22Rv1 (cell line): ENCODE data around the gene MPC1L.

Experiments used
- ZFX ChIP-seq: fragments of 450-650 bp; IDR thresholded peaks from 2 replicates; pipeline ENCODE4 v1.6.1; 2017; ENCODE audit warnings: antibody characterized with exemption, borderline replicate concordance
- TF ChIP-seq, protein P1 (sequence below): fragments of 450-650 bp; IDR thresholded peaks from 2 replicates; pipeline ENCODE4 v1.5.1; 2017; ENCODE audit warnings: mild to moderate bottlenecking

DNA sequence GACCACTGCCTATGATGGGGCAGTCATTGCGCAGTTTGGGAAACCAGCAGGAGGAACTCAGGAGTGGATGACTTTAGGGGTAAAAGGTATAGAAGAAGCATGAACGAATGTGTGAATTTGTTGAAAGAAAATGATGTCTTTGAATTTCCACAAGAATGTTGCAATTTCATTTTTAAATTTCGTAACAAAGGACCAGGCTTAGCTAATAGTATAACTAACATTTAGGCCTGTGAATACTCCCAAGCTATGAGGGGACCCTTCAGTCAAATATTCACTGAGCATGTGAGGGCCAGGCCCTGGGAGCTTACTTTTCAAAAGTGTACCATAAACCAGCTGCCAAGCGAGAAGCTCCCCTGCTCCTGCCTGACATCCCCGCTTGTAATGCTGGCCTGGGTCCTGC is 5.3 kb downstream of the MPC1L start:
- TF ChIP-seq, protein P1, sequence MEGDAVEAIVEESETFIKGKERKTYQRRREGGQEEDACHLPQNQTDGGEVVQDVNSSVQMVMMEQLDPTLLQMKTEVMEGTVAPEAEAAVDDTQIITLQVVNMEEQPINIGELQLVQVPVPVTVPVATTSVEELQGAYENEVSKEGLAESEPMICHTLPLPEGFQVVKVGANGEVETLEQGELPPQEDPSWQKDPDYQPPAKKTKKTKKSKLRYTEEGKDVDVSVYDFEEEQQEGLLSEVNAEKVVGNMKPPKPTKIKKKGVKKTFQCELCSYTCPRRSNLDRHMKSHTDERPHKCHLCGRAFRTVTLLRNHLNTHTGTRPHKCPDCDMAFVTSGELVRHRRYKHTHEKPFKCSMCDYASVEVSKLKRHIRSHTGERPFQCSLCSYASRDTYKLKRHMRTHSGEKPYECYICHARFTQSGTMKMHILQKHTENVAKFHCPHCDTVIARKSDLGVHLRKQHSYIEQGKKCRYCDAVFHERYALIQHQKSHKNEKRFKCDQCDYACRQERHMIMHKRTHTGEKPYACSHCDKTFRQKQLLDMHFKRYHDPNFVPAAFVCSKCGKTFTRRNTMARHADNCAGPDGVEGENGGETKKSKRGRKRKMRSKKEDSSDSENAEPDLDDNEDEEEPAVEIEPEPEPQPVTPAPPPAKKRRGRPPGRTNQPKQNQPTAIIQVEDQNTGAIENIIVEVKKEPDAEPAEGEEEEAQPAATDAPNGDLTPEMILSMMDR, result no peak
- TF ChIP-seq ZFX, result no peak
